GM12865 (cell line): ENCODE measurements around the gene ARMH1.

Experiments used
- DNase-seq: peaks from one replicate; pipeline ENCODE4 v3.0.0; 2010; ENCODE audit warnings: low read depth
- H3K4me3 ChIP-seq: 2 replicates; pipeline ENCODE4 v1.5.1; 2011; ENCODE audit warnings: mild to moderate bottlenecking, low read depth, low read length, control low read depth
- CTCF ChIP-seq: IDR thresholded peaks from 2 replicates; pipeline ENCODE4 v1.5.1; 2011; ENCODE audit warnings: low read length, control low read depth, low read depth, inconsistent platforms; ENCODE audit not compliant: insufficient read depth; ENCODE audit errors: missing control alignments

ARMH1 gene

GRCh38 chr1:44651069-44651468 is 23.4 kb upstream of the ARMH1 start:
- H3K4me3 ChIP-seq: no peak overlapping the region
- TF ChIP-seq CTCF: no peak
- DNase-seq: no peak

GRCh38 chr1:44652445-44653106 is 21.9 kb upstream of the ARMH1 start:
- no peak overlapping the region for H3K4me3 ChIP-seq
- TF ChIP-seq CTCF: peak; percentile 98
- DNase-seq: peak; percentile 76

GRCh38 chr1:44653107-44653964 is 21.2 kb upstream of the ARMH1 start:
- no peak overlapping the region for H3K4me3 ChIP-seq
- no peak for TF ChIP-seq CTCF
- no peak for DNase-seq

GRCh38 chr1:44654621-44655187 is 19.8 kb upstream of the ARMH1 start:
- DNase-seq: no peak
- no peak overlapping the region for H3K4me3 ChIP-seq
- no peak for TF ChIP-seq CTCF

GRCh38 chr1:44655609-44656008 is 18.9 kb upstream of the ARMH1 start:
- no peak overlapping the region for H3K4me3 ChIP-seq
- TF ChIP-seq CTCF: peak; percentile 66
- peak; percentile 33 for DNase-seq

GRCh38 chr1:44659566-44659965 is 14.9 kb upstream of the ARMH1 start:
- H3K4me3 ChIP-seq: no peak overlapping the region
- TF ChIP-seq CTCF: no peak
- no peak for DNase-seq
